IMR-90 (cell line): Measurements from ENCODE around the gene HTR2B.

Source experiments
- BHLHE40 ChIP-seq: fragments of 150-350 bp; IDR thresholded peaks from 2 replicates; pipeline ENCODE4 v1.6.1; 2016; ENCODE audit warnings: mild to moderate bottlenecking, low read depth, low read length
- CEBPB ChIP-seq: IDR thresholded peaks from 2 replicates; pipeline ENCODE4 v1.6.1; 2012; ENCODE audit warnings: low read depth, low read length, improper control_type of control experiment
- MAFK ChIP-seq: IDR thresholded peaks from 2 replicates; pipeline ENCODE4 v1.6.1; 2012; ENCODE audit warnings: low read depth, low read length, improper control_type of control experiment
- MAZ ChIP-seq: IDR thresholded peaks from 2 replicates; pipeline ENCODE4 v1.6.1; 2012; ENCODE audit warnings: low read depth, mild to moderate bottlenecking, low read length, improper control_type of control experiment, moderate library complexity, borderline replicate concordance
- MXI1 ChIP-seq: IDR thresholded peaks from 2 replicates; pipeline ENCODE4 v1.6.1; 2012; ENCODE audit warnings: low read depth, mild to moderate bottlenecking, low read length, moderate library complexity, borderline replicate concordance
- POLR2A ChIP-seq: IDR thresholded peaks from 2 replicates; pipeline ENCODE4 v1.6.1; 2012; ENCODE audit warnings: mild to moderate bottlenecking, low read depth, low read length
- RAD21 ChIP-seq: IDR thresholded peaks from 2 replicates; pipeline ENCODE4 v1.6.1; 2012; ENCODE audit warnings: low read length, improper control_type of control experiment
- RCOR1 ChIP-seq: IDR thresholded peaks from 2 replicates; pipeline ENCODE4 v1.6.1; 2012; ENCODE audit warnings: mild to moderate bottlenecking, low read length, improper control_type of control experiment; ENCODE audit not compliant: insufficient replicate concordance
- SMC3 ChIP-seq: fragments of 150-350 bp; IDR thresholded peaks from 2 replicates; pipeline ENCODE4 v1.6.1; 2016; ENCODE audit warnings: low read depth, mild to moderate bottlenecking, antibody characterized with exemption, low read length, moderate library complexity
- TF ChIP-seq, protein P1 (sequence below): conservative IDR thresholded peaks from 2 replicates; pipeline ENCODE4 v1.5.1; 2012; ENCODE audit warnings: mild to moderate bottlenecking, low read depth, low read length, improper control_type of control experiment
- TF ChIP-seq, protein P2 (sequence below): fragments of 150-350 bp; IDR thresholded peaks from 2 replicates; pipeline ENCODE4 v1.6.1; 2017; ENCODE audit warnings: mild to moderate bottlenecking, antibody characterized with exemption, low read length, low read depth

DNA sequence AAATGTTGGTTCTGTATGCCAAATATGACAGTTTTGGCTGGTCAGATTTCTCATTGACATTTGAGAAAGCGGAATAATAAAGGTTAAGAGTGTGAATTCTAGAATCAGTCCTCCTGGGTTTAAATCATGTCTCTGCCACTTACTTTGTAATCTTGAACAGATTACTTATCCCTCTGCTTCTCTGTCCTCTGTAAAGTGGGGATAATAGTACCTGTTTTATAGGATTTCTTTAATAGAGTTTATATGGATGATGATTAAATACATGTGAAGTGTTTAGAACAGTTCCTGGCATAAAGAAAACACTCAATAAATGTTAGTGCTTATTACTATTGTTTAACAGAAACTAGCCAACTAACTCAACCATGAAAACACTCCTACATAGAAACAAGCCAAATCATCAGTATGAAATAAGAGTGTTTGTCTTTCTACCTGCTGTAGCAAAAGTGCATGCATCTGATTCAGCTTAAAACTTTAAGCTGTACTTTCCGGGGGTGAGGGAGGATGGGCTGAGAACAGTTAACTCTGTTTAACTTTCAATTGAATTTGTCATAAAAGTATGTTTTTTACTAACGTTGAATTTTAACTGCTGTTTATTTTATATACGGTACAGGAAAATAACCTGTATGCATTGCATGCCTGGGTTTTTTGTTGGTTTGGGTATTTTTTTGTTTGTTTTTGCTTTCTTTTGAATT, 6.8 kb downstream of the HTR2B start:
- TF ChIP-seq, protein P1, sequence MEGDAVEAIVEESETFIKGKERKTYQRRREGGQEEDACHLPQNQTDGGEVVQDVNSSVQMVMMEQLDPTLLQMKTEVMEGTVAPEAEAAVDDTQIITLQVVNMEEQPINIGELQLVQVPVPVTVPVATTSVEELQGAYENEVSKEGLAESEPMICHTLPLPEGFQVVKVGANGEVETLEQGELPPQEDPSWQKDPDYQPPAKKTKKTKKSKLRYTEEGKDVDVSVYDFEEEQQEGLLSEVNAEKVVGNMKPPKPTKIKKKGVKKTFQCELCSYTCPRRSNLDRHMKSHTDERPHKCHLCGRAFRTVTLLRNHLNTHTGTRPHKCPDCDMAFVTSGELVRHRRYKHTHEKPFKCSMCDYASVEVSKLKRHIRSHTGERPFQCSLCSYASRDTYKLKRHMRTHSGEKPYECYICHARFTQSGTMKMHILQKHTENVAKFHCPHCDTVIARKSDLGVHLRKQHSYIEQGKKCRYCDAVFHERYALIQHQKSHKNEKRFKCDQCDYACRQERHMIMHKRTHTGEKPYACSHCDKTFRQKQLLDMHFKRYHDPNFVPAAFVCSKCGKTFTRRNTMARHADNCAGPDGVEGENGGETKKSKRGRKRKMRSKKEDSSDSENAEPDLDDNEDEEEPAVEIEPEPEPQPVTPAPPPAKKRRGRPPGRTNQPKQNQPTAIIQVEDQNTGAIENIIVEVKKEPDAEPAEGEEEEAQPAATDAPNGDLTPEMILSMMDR: no peak
- TF ChIP-seq RAD21 (no peak), SMC3 (no peak), POLR2A (no peak), BHLHE40 (no peak), MXI1 (no peak), CEBPB (no peak), MAZ (no peak), MAFK (no peak), RCOR1 (no peak)
- TF ChIP-seq, protein P2, sequence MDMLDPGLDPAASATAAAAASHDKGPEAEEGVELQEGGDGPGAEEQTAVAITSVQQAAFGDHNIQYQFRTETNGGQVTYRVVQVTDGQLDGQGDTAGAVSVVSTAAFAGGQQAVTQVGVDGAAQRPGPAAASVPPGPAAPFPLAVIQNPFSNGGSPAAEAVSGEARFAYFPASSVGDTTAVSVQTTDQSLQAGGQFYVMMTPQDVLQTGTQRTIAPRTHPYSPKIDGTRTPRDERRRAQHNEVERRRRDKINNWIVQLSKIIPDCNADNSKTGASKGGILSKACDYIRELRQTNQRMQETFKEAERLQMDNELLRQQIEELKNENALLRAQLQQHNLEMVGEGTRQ: no peak
